Glomerular visceral epithelial cell (primary cell): ENCODE measurements around the gene CCDC195.

Experiments used
- DNase-seq: peaks from one replicate; pipeline ENCODE4 v3.0.0-alpha.2; 2016; ENCODE audit errors: extremely low spot score

CCDC195 gene, protein sequence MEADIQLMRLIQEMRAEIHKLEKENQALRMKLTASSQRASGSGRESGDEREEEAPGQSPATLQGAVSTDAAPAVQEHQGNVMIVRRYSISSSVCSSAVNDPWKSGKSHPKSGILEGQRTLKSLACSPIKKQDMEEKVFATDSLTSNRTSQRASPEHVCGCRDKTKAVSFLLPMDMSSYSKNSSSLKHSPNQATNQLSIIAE

DNA sequence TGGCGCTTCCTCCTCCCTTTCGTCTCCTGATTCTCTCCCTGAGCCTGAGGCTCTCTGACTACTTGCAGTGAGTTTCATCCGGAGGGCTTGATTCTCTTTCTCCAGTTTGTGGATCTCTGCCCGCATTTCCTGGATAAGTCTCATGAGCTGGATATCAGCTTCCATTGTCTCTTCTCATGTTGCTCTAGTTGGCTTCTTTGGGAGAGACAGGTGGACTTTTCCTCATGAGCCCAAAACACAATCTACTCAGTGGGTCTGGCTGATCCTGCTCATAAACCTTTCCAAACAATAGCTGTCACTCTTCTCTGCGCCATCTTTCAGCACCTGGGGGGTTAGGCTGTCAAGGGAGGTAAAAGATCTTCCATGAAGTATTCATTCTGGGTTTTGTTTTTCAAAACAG is at the start of gene CCDC195:
CCDC195 (minus strand) TSS at position 165 of the 400 bp plus-strand sequence; CDS start at position 165, 0 bp downstream.
- no peak for DNase-seq

DNA sequence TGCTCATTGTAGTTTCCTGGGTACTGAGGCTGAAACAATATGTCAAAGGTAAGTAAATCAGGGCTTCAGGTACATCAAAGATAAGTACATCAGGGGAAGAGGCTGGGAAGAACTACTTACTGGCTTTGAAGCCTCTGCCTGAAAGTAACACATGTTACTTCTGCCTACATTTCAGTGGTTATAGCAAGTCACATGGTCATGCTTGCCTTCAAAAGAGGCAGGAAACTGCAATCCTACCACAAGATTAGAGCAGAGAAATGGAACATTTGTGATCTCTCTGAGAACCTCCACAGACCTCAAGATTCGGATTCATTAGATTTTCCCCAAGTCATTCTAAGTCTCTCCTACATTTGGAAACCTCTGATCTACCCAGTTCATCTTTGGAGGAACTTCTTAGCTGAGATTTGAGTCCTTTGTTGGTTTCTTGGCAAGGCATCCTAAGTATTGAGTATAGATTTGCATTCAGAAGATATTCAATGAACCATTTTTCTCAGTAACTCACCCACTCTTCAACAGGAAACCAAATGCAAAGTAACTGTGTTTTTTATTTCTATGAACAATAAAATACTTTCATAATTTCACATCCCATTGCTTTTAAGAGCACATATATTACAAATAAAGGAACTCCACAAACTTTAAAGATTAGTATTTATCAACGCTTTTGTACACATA is 48.5 kb upstream of the CCDC195 start:
- no peak for DNase-seq

DNA sequence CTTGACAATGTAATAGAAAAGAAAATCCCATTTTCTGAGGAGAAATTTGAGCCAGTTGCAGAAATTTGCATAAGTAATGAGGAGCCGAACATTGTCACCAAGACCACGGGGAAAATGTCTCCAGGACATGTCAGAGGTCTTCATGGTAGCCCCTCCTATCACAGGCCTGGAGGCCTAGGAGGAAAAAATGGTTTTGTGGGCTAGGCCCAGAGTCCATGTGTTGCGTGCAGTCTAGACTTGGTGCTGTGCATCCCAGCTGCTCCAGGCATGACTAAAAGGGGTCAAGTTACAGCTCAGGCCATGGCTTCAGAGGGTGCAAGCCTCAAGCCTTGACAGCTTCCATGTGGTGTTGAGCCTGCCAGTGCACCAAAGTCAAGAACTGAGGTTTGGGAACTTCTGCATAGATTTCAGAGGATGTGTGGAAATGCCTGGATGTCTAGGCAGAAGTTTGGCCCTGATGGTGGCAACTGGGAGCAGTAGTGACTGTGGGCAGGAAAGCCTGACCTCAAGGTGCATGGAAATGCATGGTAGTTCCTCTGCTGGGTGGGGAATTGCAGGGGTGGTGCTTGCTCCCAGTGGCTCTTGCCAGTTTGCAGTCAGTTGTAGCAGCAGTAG is 41.9 kb upstream of the CCDC195 start:
- DNase-seq: no peak

DNA sequence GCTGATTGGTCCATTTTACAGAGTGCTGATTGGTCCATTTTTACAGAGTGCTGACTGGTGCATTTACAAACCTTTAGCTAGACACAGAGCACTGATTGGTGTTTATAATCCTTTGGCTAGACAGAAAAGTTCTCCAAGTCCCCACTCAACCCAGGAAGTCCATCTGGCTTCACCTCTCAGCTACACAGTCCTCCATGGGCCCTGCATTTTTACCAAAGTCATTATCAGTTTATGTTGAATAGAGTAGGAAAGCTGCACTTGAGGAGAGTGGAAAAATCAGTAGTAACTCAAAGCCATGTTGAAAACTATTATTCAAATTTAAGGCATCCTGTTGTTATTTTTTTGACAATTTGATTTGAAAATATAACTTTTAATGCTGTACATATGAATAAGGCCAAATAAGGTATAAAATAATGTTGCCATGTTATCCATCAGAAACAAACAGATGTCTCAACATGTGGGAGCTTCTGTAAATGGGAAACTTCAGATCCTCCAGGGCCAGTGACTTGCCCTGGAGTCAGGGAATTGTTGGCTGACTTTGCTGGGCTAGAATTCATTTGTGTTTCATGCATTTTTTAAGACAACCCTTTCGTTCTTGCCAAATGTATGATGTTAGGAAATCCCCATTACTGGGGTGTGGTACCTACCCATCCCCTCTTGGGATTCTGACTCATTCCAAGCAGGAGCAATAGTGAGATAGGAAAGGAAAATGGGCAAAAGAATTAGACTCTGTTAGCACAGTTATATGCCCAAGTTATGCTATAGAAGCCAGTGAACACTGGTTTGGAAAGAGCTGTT is 37.8 kb upstream of the CCDC195 start:
- DNase-seq: no peak

DNA sequence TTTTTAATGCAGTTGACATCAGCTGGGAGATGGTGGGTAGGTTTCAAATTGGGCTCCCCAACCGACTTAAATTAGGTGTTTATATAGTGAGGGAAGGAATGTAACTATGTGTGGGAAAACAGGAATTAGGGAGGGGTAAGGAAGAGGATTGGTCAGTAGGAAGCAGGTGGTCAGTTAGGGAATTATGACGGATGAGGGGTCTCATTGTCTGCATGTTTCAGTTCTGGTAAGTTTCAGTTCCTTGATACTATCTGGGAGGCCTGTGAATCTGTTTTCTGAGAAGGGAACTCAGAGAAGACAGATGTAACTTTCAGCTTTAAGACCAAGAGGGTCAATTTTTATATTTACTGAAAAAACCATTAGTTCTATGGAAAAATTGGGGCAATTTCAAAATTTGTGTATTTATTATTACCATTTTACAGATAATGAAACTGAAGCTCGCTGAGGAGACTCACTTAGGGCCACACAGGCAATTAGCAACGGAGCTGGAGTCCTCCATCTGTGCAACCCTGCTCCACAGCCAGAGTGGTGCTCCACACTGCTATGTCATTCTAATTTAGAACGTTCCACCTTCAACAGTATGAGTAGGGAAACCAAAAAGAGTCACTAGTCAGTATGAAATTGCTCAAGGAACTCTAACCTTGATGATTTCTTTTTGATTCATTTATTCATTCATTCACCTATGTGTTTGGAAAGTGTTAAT is 36.0 kb upstream of the CCDC195 start:
- DNase-seq: no peak

DNA sequence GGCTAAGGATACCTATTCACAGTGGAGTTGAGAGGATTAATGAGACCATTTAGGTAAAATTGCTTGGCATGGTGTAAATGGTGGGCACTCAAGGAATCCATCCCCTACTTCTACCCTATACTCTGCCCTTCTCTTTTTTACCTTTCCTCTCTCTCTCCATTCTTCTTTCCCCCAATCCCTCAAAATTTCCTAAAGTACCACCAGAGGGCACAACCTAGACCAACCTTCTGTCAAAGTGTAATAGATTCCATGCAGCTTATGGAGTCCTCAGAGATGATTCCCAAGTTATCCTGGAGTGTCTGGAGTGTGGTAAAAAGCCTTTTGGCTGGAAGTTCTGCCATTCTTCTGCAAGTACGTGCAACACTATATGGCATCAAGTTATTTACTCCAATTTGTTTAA is 33.0 kb upstream of the CCDC195 start:
- no peak for DNase-seq

DNA sequence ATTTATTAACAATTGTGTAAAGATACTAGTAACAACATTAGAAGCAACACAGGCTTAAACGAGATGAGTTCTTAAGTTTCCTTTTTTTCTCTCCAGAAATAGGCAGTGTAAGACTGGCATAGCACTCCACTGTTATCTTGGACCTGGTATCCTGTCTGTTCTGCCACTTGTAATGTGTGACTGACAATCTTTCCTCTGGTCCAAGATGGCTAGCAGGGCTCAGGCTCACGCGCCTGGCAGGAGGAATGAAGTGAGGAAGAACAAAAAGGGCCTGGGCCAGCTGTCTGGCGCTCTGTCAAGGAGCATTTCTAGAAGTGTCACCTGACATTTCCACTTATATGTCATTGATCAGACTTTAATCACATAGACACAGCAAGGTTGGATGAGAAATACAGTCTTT is 31.6 kb upstream of the CCDC195 start:
- DNase-seq: no peak

DNA sequence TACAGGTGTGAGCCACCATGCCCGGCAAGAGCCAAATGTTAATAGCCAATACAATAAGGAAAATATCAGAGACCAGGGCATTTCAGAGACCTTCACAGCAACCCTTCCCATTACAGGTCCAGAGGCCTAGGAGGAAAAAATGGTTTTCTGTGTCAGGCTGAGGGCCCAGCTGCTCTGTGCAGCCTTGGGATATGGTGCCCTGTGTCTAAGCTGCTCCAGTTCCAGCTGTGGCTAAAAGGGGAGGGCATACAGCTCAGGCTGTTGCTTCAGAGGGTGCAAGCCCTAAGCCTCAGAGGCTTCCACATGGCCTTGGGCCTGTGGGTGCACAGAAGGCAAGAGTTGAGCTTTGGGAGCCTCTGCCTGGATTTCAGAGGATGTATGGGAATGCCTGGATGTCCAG is 20.1 kb upstream of the CCDC195 start:
- no peak for DNase-seq

DNA sequence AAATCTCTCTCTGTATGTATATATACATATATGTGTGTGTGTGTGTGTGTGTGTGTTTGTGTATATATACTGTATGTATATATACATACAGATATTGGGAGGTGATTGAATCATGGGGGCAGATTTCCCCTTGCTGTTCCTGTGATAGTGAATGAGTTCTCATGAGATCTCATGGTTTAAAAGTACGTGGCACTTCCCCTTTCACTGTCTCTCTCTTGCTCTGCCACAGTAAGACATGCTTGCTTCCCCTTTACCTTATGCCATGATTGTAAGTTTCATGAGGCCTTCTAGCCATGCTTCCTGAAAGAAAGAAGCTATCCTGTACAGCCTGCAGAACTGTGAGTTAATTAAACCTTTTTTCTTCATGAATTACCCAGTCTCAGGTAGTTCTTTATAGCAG is 18.8 kb upstream of the CCDC195 start:
- DNase-seq: no peak

DNA sequence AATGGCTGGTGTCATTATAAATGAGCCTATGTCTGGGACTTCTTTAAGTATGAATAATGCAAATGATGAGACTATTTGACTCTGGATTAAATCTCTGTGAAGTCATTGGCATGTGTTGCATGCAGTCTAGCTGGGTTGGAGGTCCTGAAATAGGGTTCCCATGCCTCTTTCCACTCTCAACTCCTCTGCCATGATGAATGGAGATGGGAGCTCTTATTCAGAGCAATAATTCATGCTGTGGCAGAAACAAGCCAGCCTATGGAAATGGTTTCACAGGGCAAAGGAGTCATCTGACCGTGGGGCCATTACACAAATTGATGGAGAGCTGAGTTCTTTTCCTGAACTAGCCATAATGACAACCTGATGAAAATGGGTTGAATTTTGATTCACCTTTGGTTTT is 15.5 kb upstream of the CCDC195 start:
- no peak for DNase-seq

DNA sequence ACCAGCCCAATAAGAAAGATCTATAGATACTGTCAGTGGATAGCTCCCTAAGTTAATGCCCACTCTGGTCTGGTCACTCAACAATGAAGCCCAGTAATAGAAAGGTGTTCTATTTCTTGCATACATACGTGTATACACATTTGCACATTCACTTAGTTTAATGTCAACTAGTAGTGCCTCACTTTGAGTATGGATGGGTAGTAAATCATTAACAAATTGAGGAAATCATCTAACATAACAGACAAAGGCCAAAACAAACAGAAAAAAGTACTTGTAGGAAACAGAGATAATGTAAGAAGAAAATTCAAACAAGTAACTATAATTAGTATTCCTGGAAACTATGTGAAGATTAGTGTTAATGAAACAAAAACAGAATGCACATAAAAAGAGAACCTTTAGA is 13.3 kb upstream of the CCDC195 start:
- DNase-seq: no peak

DNA sequence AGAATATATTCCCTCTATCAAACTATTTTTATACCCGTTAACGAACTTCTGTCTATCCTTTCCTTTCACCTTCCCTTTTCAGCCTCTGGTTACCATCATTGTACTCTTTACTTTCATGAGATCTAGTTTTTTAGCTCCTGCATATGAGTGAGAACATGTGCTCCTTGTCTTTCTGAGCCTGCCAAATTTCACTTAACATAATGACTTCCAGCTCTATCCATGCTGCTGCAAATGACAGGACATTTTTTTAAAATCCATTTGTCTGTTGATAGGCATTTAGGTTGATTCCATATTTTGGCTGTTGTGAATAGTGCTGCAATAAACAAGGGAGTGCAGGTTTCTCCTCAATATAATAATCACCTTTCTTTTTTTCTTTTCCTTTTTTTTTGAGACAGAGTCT is 8.2 kb upstream of the CCDC195 start:
- no peak for DNase-seq

DNA sequence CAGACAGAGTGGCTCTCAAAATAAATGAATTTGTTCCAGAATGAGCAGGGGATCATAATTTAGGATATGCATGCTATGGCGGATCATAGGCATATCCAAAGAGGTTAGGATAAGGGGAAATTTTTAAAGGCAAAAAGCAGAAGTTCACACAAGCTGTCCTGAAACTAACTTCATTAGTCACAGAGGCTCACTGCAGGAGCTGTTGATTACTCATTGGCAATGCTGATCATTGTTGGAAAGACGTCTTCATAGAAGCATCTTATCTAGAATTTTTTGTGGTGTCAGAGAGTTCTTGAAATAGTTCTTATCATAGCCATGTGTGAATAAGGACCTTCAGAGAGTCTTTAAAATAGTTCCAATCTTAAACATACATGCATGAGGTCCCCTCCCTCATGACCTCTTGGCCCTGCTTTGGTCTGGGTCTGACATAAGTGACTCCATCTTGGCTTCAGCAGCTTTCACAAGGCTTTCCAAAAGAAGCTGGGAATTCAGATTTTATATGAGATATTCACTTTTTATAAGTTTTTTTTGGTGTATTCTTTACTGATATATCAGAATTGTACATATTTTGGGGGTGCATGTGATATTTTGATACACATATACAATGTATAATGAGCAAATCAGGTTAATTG is 7.5 kb upstream of the CCDC195 start:
- DNase-seq: no peak

DNA sequence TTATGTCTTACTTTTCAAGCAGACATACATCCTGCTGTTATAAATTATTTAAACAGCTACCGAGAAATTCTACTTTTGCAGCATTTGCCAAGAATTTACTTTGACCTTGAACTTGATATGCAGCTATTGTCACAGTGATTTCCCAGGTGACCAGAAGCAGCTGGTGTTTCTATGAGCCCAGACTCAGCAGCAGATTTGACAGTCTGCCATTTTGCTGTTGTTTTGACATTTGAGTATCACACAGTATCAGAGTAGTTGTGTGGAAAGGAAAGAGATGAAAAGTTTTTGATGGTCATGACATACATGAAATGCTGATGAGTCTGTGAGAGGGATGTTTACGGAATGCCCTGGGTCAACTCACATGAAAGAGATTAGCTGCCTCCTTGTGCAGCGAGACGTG is 6.6 kb upstream of the CCDC195 start:
- no peak for DNase-seq

DNA sequence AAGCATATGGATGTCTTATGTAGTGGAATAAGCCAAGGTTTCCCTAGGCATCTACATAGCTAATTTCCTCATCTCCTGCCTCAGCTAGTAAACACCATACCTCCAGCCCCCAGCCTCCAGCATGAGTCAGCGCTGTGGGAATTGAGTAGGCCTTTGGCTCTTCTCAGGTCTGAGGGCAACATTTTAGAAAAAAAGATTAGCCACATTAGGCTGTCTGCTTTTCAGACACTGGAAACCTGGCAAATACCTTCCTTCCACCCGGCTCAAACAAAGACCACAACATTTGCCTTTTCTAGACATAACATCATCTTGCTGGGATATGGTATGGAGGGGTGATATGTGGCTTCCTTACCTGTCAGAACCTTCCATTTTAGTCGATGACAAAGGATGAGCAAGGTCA is 6.1 kb upstream of the CCDC195 start:
- DNase-seq: no peak

DNA sequence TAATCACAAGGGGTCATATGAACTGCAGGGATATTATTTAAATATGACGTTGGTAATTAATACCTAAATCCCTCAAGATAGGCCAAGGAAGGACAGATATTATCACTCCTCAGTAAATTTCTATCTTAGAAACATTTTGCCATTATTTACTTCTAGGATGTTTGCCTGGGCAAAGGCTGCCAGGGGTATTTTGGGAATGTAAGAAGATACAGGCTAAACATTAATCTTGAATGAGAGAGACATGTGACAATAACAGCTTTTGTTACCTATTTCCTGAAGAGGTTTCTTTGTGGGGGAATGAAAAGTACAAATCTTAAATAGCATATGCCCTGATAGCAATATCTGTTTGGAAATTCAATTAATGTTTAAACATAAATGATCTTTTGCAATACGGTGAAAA is 756 bp upstream of the CCDC195 start:
- no peak for DNase-seq

DNA sequence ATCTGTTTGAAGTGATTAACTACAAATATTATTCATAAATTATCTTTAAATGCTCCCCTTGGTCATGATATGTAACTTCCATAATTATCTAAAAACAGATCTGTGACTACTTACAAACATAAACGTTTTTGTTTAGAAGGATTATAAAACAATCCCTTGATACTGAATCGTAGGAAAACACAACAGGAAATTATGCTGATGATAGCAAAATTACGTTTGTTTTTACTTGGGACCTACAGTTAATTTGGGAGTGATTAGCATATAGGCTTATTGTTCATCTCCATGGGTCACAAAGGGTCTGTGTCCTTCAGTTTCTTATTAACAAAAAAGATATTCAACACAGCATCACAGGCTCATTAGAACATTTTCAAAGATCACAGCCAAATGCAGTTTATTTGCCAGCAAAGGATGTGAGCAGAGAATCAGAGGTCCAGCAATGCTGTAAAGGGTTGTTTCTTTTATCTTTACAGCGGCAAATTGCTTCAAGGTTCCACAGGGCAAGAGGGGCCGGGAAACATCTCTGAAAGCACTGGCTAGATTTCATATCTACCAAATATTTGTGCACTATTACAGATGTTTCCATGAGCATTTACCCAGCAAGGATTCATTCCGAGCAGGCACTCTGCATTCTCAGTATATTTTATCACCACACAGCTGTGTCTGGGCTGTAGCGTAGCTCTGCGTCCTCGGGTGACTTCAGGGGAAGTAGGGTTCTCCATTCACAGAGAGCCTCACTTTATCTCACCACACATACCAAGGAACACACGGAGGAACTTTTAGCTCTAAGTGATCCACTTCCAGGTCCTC is 4.1 kb downstream of the CCDC195 start:
- no peak for DNase-seq

DNA sequence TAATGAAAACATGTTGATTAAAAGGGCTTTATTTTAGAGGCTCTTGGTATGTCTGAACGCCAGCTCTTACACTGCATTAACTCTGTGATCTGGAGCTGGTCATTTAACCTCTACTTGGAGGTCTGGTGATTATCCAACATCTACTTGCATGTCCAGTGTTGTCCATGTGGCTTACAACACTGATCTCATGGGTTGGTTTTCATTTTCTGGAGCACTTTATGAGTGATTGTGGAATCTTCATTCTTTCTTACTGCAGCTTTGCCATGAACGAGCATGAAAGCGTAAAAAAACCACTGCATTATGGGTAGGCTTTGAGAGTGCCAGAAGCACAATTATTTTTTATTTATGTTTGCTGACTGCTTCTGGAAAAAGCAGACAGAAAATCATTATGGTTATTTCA is 4.8 kb downstream of the CCDC195 start:
- no peak for DNase-seq

DNA sequence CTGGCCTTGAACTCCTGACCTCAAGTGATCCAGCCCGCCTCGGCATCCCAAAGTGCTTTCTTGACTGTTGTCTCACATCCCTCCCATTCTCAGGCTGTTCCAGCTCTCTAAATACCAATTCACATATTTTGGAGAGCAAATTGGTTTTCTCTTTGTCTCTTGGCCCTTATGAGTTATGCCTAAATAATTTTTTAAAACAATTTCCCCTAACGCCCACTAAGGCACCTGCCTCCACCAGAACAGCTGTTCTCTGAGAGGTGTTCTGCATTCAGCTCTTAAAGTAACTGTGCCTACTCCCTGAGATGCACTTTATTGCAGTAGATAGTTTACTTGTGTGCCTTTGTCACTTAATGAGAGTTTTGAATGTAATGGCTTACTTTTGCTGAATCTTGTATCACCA is 6.9 kb downstream of the CCDC195 start:
- no peak for DNase-seq

DNA sequence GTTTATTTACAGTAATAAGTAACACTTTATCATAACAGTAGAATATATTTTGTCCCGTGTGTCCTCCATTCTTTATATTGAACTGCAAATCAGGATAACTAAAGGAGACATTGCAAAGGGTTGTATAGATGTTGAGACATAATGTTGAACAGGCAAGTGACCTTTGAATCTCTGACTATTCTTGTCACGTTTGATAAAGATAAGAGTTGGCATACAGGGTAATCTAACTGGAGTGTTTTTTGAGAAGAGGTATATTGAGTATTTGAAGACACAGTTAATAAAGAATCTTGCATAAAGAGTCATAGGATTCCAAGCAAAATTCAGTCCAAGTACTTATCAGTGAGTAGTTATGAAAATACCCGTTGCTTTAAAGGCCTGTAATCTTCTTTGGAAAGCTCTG is 21.7 kb downstream of the CCDC195 start:
- DNase-seq: no peak

DNA sequence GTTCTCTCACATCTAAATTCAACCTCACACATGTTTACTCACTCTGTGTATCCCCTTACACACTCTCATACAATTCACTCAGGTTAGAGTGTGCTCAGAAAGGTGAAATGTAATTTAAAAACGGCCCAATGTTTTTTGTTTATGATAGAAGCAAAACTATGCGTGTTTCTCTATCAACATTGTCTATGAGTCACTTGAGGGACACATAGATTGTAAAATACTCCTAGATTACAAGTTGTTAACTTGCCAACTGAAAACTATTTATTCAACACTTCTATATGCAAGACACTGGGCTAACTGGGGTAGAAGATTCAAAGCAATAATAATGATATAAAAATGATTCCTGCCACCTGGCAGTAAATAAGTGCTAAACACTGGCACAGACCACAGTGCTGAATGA is 24.6 kb downstream of the CCDC195 start:
- DNase-seq: no peak
